Right lobe of liver (tissue), 6 donors: ENCODE results near the gene TELO2. TPM values are rescaled to one million over a fixed set of nuclear protein-coding genes. Genes with fewer than 3 reads are reported as not detected.
A peak's percentile ranks its signal among the peaks of the same experiment; 100 is the strongest.

Experiments used
- ATAC-seq, 4 donors: fragments of 200-7000 bp; cut with Tn5 transposase; one replicate each; pipeline ENCODE4 v1.9.1; 2020; ENCODE audit warnings: mild to moderate bottlenecking in 4 of 4, moderate library complexity in 4 of 4
- DNase-seq, 3 donors: peaks; one replicate each; pipeline ENCODE4 v3.0.0-alpha.2; 2020
- H3K27ac ChIP-seq, 3 donors: fragments of 200-600 bp; one replicate each; pipeline ENCODE4 v1.8.0; 2022
- H3K27me3 ChIP-seq, 2 donors: fragments of 200-600 bp; one replicate each; pipeline ENCODE4 v1.8.0; 2022
- H3K36me3 ChIP-seq, 4 donors: fragments of 200-600 bp; sonication (generic) in 1 of 4; one replicate each; pipeline versions ENCODE4 v1.5.1 to v1.8.0; 2017 to 2022; ENCODE audit warnings: control low read depth in 1 of 4
- H3K4me1 ChIP-seq, 4 donors: fragments of 200-600 bp; sonication (generic) in 1 of 4; one replicate each; pipeline versions ENCODE4 v1.5.1 to v1.8.0; 2017 to 2022; ENCODE audit warnings: control low read depth in 1 of 4
- H3K4me3 ChIP-seq, 3 donors: fragments of 200-600 bp; one replicate each; pipeline ENCODE4 v1.8.0; 2022
- H3K9me3 ChIP-seq, 4 donors: fragments of 200-600 bp; sonication (generic) in 1 of 4; one replicate each; pipeline versions ENCODE4 v1.5.1 to v1.8.0; 2017 to 2022; ENCODE audit warnings: control low read depth in 1 of 4
- CTCF ChIP-seq, 4 donors: fragments of 200-600 bp in 3 of 4; fragments of 450-650 bp in 1 of 4; IDR thresholded peaks; one replicate each; pipeline versions ENCODE4 v1.5.1 to v1.8.0; 2016 to 2022; ENCODE audit warnings: antibody characterized with exemption in 4 of 4, mild to moderate bottlenecking in 2 of 4
- POLR2A ChIP-seq: fragments of 450-650 bp; IDR thresholded peaks from one replicate; pipeline ENCODE4 v1.6.1; 2017; ENCODE audit warnings: antibody characterized with exemption, mild to moderate bottlenecking
- WGBS: methylation state at CpG from one replicate; pipeline ENCODE4 v1.1.6; 2018; ENCODE audit warnings: low coverage, low lambda C conversion rate; ENCODE audit not compliant: insufficient coverage; ENCODE audit errors: missing lambda C conversion rate; 5-methylcytosine and 5-hydroxymethylcytosine counted together
- intact Hi-C, 2 donors: fragments of 100-400 bp; cut with DNase I; formaldehyde crosslinking; loops; one replicate each; pipeline versions ENCODE4 v1.11.2 to v1.14.1; 2022
- total RNA-seq, 6 experiments: library from RNA; depleted of rRNA in 2 of 6; stranded (reverse); fragments of >200 nt in 2 of 6; fragmentation: NEBNext Ultra II Directional in 3 of 6; extraction: Animal tissue kit (Norgen Biotek cat#: 25700) in 3 of 6; gene quantifications; one replicate each; pipeline versions ENCODE4 v1.1.0 to v1.2.4, GENCODE V29; 2016 to 2023
- donor health status: DM: no; HTN: yes; CAD: no.
- donor health status: DM: no; HTN: no; CAD: no.
- donor health status: DM: no; HTN: no; CAD: no.
- donor health status: DM: no; HTN: yes; CAD: no.
- donor health status: DM: no; HTN: yes; CAD: no.

Gene TELO2
- total RNA-seq, 6 experiments from 2014 or later = 9.5 to 31.0 (median 20.8) TPM

DNA sequence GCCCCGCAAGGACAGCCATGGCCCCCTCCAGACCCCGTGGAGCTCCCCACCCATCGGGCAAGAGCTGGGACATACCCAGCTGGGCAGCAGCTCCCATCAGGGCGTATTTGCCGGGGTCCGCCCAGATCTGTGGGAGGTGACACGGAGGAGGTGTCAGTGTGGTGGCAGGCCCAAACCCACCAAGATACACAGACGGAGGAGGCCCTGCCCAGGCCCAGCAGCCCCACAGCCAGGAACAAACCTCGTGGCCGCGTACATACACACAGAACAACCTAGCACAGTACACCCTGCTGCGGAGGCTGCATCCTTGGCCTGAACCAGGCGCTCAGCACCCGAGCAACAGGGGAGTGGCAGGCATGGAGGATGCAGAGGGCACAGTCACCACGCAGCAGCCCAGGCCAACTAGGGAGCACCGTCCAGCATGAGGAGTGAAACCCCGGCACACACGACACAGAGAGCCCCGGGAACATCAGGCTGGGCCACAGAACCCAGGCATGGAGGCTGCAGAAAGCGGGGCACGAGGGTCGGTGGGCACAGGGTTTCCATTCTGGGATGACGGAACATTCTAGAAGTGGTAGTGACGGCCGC is 43.9 kb upstream of the TELO2 start:
- H3K27me3 ChIP-seq = no peaks in the 10 kb centered on the region
- H3K4me1 ChIP-seq = no peaks in the 10 kb centered on the region
- intact Hi-C loops = no loop called here
- no peak overlapping the region for H3K27ac ChIP-seq
- no peak for ATAC-seq
- H3K36me3 ChIP-seq = peaks cover 0 to 35% (median under 1%) of the 10 kb centered on the region in 4 donors
- WGBS = 98% methylated on average over 8 of the region's 25 CpGs
- DNase-seq = no peak
- H3K9me3 ChIP-seq = no peaks in the 10 kb centered on the region
- TF ChIP-seq POLR2A (no peak), CTCF (IDR thresholded peaks at IDR 0.05) (no peak)
- H3K4me3 ChIP-seq = no peak overlapping the region

GRCh38 chr16:1450218-1450617 is 42.9 kb upstream of the TELO2 start:
- TF ChIP-seq CTCF (IDR thresholded peaks at IDR 0.05) (no peak), POLR2A (no peak)
- Histone ChIP-seq H3K27me3 (no peaks in the 10 kb centered on the region), H3K27ac (no peak overlapping the region), H3K9me3 (no peaks in the 10 kb centered on the region), H3K4me3 (no peak overlapping the region), H3K36me3 (peaks cover 0 to 43% (median under 1%) of the 10 kb centered on the region in 4 donors), H3K4me1 (no peaks in the 10 kb centered on the region)
- ATAC-seq (no peak), DNase-seq (no peak)
- 71% methylated on average over 9 of the region's 29 CpGs for WGBS
- intact Hi-C loops = no loop called here

GRCh38 chr16:1450841-1451240 is 42.3 kb upstream of the TELO2 start:
- no peaks in the 10 kb centered on the region for H3K4me1 ChIP-seq
- no peaks in the 10 kb centered on the region for H3K27me3 ChIP-seq
- H3K27ac ChIP-seq = no peak overlapping the region
- 97% methylated on average over 7 of the region's 21 CpGs for WGBS
- DNase-seq (no peak), ATAC-seq (no peak)
- intact Hi-C loops = no loop called here
- no peaks in the 10 kb centered on the region for H3K9me3 ChIP-seq
- TF ChIP-seq POLR2A (no peak), CTCF (IDR thresholded peaks at IDR 0.05) (no peak)
- peaks cover 0 to 49% (median 3%) of the 10 kb centered on the region in 4 donors for H3K36me3 ChIP-seq
- H3K4me3 ChIP-seq = no peak overlapping the region

DNA sequence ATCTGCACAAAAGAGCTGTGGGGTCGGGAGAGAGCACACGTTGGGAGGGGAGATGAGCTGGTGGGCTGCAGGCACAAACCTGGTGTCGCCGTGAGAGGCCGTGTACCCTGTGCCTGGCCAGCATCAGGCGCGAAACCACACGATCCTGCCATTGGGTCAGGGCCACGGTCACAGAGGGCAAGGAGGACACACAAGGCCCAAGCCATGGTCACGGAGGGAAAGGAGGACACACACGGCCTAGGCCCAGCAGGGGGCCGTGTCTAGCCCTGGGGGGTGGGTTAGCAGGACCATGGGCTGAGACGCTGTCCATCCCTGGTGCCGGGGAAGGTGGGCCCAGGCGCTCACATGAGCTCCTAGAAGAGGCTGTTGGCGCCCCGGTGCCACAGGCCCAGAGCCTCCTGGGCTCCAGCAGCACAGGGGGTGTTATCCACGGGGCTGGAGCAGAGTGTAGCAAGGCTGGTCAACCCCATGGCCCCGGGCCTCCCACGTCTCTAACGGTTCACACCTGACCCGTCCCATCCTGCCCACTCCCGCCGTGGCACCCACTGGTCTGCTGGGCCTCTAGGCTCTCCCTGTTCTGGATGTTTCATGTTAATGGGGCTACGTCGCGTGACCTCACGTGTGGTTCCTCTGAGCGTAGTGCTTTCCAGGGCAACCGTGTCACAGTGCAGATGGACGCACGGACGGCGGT is 41.3 kb upstream of the TELO2 start:
- Histone ChIP-seq H3K4me3 (no peak overlapping the region), H3K27me3 (no peaks in the 10 kb centered on the region), H3K36me3 (peaks cover 0 to 51% (median 5%) of the 10 kb centered on the region in 4 donors), H3K27ac (no peak overlapping the region), H3K4me1 (no peaks in the 10 kb centered on the region), H3K9me3 (no peaks in the 10 kb centered on the region)
- DNase-seq = no peak
- intact Hi-C loops = no loop called here
- peak in 1 of 4 donors; percentile 7 for ATAC-seq
- no peak for TF ChIP-seq CTCF (IDR thresholded peaks at IDR 0.05)
- TF ChIP-seq POLR2A = no peak
- 90% methylated on average over 9 of the region's 34 CpGs for WGBS
